Measurements from ENCODE around the gene LLGL2. TPM values are rescaled to one million over a fixed set of nuclear protein-coding genes. Genes with fewer than 3 reads are reported as not detected.
"Not testable (repeated sequence)": the region's sequence is repeated elsewhere in the genome, so short reads cannot be mapped to it uniquely, and the experiment has no call there.

Gene LLGL2
- total RNA-seq, 2 donors from 2014 or later: 6.4 to 20.0 TPM

DNA sequence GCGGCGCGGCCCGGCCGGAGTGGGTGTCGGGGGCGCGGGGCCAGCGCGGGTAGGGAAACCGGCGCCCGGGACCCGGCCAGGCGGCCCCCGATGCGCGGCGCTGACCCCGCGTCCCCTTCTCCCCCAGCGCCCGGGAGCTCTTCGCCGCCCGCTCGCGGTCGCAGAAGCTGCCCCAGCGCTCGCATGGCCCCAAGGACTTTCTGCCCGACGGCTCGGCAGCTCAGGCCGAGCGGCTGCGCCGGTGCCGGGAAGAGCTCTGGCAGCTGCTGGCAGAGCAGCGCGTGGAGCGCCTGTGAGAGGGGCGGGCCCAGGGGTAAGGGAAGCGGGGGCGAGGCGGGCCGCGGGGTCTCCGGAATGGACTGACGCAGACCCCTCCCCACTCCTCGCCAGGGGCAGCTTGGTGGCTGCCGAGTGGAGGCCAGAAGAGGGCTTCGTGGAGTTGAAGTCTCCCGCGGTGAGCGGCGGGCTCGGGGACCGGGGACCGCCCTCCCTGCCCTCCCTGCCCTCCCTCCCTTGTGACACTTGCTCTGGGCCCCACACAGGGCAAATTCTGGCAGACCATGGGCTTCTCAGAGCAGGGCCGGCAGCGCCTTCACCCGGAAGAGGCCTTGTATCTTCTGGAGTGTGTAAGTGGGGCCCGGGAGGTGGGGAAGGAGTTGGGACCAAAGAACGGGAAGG lies 8.7 kb upstream of the LLGL2 start:
- Histone ChIP-seq H3K4me1 (ENCODE audit: control insufficient read depth in 1 of 2, low read depth in 2 of 2) (peaks cover 26 to 45% of the 10 kb centered on the region in 2 donors), H3K9me3 (no peaks in the 10 kb centered on the region), H3K27me3 (replicated peaks; ENCODE audit: insufficient read depth) (no peaks in the 10 kb centered on the region), H3K36me3 (no peaks in the 10 kb centered on the region), H3K4me3 (peak overlapping the region; percentile 95), H3K27ac (peak overlapping the region; percentile 34 to 54)
- ATAC-seq (ENCODE audit: insufficient number of reproducible peaks, low FRiP score, low read depth): no peak
- TF ChIP-seq, protein P1, sequence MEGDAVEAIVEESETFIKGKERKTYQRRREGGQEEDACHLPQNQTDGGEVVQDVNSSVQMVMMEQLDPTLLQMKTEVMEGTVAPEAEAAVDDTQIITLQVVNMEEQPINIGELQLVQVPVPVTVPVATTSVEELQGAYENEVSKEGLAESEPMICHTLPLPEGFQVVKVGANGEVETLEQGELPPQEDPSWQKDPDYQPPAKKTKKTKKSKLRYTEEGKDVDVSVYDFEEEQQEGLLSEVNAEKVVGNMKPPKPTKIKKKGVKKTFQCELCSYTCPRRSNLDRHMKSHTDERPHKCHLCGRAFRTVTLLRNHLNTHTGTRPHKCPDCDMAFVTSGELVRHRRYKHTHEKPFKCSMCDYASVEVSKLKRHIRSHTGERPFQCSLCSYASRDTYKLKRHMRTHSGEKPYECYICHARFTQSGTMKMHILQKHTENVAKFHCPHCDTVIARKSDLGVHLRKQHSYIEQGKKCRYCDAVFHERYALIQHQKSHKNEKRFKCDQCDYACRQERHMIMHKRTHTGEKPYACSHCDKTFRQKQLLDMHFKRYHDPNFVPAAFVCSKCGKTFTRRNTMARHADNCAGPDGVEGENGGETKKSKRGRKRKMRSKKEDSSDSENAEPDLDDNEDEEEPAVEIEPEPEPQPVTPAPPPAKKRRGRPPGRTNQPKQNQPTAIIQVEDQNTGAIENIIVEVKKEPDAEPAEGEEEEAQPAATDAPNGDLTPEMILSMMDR (IDR thresholded peaks at IDR 0.05): no peak
- no peak for DNase-seq (ENCODE audit: low spot score)

DNA sequence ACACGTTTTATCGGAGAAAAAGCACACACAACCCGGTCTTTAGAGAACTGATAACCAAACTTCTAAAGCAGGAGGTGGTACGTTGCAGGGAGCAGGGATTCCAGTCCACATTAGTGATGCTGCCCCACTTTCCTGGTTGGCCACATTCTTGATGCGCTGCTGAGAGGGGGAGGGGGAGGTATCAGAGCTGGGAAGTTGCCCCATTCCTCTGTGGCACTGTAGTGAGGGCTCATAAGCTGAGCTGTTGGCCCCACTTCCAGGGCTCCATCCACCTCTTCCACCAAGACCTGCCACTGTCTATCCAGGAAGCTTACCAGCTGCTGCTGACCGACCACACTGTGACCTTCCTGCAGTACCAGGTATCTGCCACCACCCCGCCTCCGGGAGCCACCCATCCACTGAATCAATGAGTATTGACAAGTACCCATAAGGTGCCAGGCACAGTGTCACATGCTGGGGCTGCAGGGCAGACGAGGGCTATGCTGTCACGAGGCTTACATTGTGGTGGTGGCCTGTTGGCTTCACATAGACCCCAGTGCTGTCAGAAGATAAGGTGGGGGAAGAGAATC lies 8.1 kb upstream of the LLGL2 start:
- DNase-seq (ENCODE audit: low spot score): no peak

DNA sequence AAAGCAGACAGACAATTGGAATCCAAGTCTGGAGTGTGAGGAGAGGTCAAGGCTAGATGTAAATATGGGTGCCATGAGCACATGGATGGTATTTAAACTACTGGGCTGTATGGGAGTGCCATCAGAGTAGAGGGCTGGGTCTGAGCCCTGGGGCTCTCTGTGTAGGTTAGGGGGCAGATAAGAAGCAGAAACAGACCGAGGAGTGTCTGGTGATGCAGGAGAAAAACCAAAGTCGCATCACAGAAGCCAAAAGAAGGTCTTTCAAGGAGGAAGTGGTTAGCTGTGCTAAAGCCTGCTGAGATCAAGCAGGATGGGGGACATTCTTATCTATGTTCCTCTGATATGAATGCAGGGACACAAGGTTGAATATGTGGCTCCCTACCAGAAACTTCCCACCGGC lies 7.3 kb upstream of the LLGL2 start:
- TF ChIP-seq, protein P1 (IDR thresholded peaks at IDR 0.05): no peak
- H3K27me3 ChIP-seq (replicated peaks; ENCODE audit: insufficient read depth): no peaks in the 10 kb centered on the region
- no peak overlapping the region for H3K27ac ChIP-seq
- no peak overlapping the region for H3K4me3 ChIP-seq
- H3K36me3 ChIP-seq: no peaks in the 10 kb centered on the region
- DNase-seq (ENCODE audit: low spot score) (no peak), ATAC-seq (ENCODE audit: insufficient number of reproducible peaks, low FRiP score, low read depth) (no peak)
- peaks cover 13 to 31% of the 10 kb centered on the region in 2 donors for H3K4me1 ChIP-seq (ENCODE audit: control insufficient read depth in 1 of 2, low read depth in 2 of 2)
- H3K9me3 ChIP-seq: no peaks in the 10 kb centered on the region

More for the DNA sequence above, 8.1 kb upstream of the LLGL2 start:
- peaks cover 21 to 39% of the 10 kb centered on the region in 2 donors for H3K4me1 ChIP-seq (ENCODE audit: control insufficient read depth in 1 of 2, low read depth in 2 of 2)
- H3K4me3 ChIP-seq: peak overlapping the region; percentile 95
- peak overlapping the region in 1 of 2 donors; percentile 54 for H3K27ac ChIP-seq
- TF ChIP-seq, protein P1 (IDR thresholded peaks at IDR 0.05): peak; percentile 11
- ATAC-seq (ENCODE audit: insufficient number of reproducible peaks, low FRiP score, low read depth): no peak
- H3K9me3 ChIP-seq: no peaks in the 10 kb centered on the region
- no peaks in the 10 kb centered on the region for H3K27me3 ChIP-seq (replicated peaks; ENCODE audit: insufficient read depth)
- no peaks in the 10 kb centered on the region for H3K36me3 ChIP-seq

DNA sequence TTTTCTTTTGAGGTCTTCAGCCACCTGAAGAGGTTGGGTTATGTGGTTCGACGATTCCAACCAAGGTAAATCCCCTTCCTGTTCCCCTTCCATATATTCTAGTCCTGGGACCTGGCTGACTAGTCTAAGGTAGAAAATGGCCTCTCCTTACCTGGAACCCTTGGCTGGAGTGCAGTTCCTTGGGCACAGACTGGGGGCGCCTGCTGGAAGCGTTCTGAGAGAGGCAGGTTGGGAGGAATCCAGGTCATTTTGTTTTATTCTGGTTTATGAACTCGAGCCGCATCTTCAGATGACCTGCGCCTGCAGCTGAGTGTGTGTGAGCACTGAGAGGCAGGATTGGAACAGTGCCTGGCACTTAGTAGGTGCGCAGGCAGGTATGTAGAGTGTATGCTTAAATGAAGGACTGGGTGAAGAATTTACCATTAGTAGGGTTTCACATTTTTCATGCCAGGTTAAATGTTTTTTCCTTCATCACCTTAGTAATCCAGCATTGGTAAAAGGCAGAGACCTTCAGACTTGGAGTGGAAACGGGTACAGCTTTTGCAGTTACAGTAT lies 6.4 kb upstream of the LLGL2 start:
- Histone ChIP-seq H3K4me1 (ENCODE audit: control insufficient read depth in 1 of 2, low read depth in 2 of 2) (peaks cover 4 to 22% of the 10 kb centered on the region in 2 donors), H3K27ac (no peak overlapping the region), H3K27me3 (replicated peaks; ENCODE audit: insufficient read depth) (no peaks in the 10 kb centered on the region), H3K4me3 (no peak overlapping the region), H3K9me3 (no peaks in the 10 kb centered on the region), H3K36me3 (no peaks in the 10 kb centered on the region)
- TF ChIP-seq, protein P1 (IDR thresholded peaks at IDR 0.05): no peak
- no peak for ATAC-seq (ENCODE audit: insufficient number of reproducible peaks, low FRiP score, low read depth)
- no peak for DNase-seq (ENCODE audit: low spot score)

DNA sequence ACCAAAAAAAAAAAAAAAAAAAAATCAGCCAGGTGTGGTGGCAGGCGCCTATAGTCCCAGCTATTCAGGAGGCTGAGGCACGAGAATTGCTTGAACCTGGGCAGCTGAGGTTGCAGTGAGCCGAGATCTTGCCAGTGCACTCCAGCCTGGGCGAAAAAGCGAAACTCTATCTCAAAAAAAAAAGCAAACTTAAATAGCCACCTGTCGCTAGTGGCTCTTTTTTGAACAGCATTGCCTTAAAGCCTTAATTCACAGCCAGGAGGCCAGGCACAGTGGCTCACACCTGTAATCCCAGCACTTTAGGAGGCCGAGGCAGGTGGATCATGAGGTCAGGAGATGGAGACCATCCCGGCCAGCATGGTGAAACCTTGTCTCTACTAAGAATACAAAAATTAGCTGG lies 5.1 kb upstream of the LLGL2 start:
- not testable (repeated sequence) for ATAC-seq (ENCODE audit: insufficient number of reproducible peaks, low FRiP score, low read depth); DNase-seq (ENCODE audit: low spot score)

More for the DNA sequence above, 5.1 kb upstream of the LLGL2 start:
- H3K4me3 ChIP-seq; H3K9me3 ChIP-seq; H3K27me3 ChIP-seq (replicated peaks; ENCODE audit: insufficient read depth); H3K27ac ChIP-seq; H3K36me3 ChIP-seq: not testable (repeated sequence)
- H3K4me1 ChIP-seq (ENCODE audit: control insufficient read depth in 1 of 2, low read depth in 2 of 2): peaks cover 3 to 25% of the 10 kb centered on the region in 2 donors

Measured in thoracic aorta (tissue), 2 donors.